WTC11 (cell line): Measurements from ENCODE around the gene ZMYND8.

ENCODE experiments used
- CREB1 ChIP-seq: sonication (generic); formaldehyde crosslinking; IDR thresholded peaks from 2 replicates; pipeline ENCODE4 v1.8.0; 2023; ENCODE audit warnings: mild to moderate bottlenecking, missing genetic modification reagents
- CTCF ChIP-seq: fragments of 200-600 bp; IDR thresholded peaks from 2 replicates; pipeline ENCODE4 v1.8.0; 2022; ENCODE audit warnings: antibody characterized with exemption
- E2F4 ChIP-seq: sonication (generic); formaldehyde crosslinking; IDR thresholded peaks from 2 replicates; pipeline ENCODE4 v1.8.1; 2022; ENCODE audit warnings: low read depth, mild to moderate bottlenecking, moderate library complexity, missing genetic modification reagents, borderline replicate concordance
- ELF4 ChIP-seq: sonication (generic); formaldehyde crosslinking; IDR thresholded peaks from 2 replicates; pipeline ENCODE4 v1.8.1; 2022; ENCODE audit warnings: low read depth, mild to moderate bottlenecking, moderate library complexity, missing genetic modification reagents
- EMX1 ChIP-seq: fragments of 250-450 bp; sonication (Bioruptor Pico); IDR thresholded peaks from 2 replicates; pipeline ENCODE4 v1.8.0; 2021; ENCODE audit warnings: mild to moderate bottlenecking
- ESRRA ChIP-seq: sonication (generic); formaldehyde crosslinking; IDR thresholded peaks from 2 replicates; pipeline ENCODE4 v1.8.1; 2022; ENCODE audit warnings: mild to moderate bottlenecking, missing genetic modification reagents, borderline replicate concordance
- FOXK1 ChIP-seq: sonication (generic); formaldehyde crosslinking; IDR thresholded peaks from 2 replicates; pipeline ENCODE4 v1.8.0; 2022; ENCODE audit warnings: mild to moderate bottlenecking, moderate library complexity, missing genetic modification reagents
- JUN ChIP-seq: sonication (generic); formaldehyde crosslinking; IDR thresholded peaks from 2 replicates; pipeline ENCODE4 v1.8.0; 2023; ENCODE audit warnings: mild to moderate bottlenecking, missing genetic modification reagents
- NR1H2 ChIP-seq: sonication (generic); formaldehyde crosslinking; IDR thresholded peaks from 2 replicates; pipeline ENCODE4 v1.9.0; 2021; ENCODE audit warnings: mild to moderate bottlenecking, moderate library complexity, missing genetic modification reagents
- SMAD4 ChIP-seq: sonication (generic); formaldehyde crosslinking; IDR thresholded peaks from 2 replicates; pipeline ENCODE4 v1.8.0; 2022; ENCODE audit warnings: mild to moderate bottlenecking, missing genetic modification reagents
- SP1 ChIP-seq: sonication (generic); formaldehyde crosslinking; conservative IDR thresholded peaks from 2 replicates; pipeline ENCODE4 v1.8.1; 2022; ENCODE audit warnings: missing genetic modification reagents
- TEAD4 ChIP-seq: sonication (generic); formaldehyde crosslinking; IDR thresholded peaks from 2 replicates; pipeline ENCODE4 v1.8.0; 2022; ENCODE audit warnings: mild to moderate bottlenecking, missing genetic modification reagents
- TF ChIP-seq, protein P1 (sequence below): sonication (generic); formaldehyde crosslinking; IDR thresholded peaks from 2 replicates; pipeline ENCODE4 v1.8.0; 2022; ENCODE audit warnings: mild to moderate bottlenecking, missing genetic modification reagents

DNA sequence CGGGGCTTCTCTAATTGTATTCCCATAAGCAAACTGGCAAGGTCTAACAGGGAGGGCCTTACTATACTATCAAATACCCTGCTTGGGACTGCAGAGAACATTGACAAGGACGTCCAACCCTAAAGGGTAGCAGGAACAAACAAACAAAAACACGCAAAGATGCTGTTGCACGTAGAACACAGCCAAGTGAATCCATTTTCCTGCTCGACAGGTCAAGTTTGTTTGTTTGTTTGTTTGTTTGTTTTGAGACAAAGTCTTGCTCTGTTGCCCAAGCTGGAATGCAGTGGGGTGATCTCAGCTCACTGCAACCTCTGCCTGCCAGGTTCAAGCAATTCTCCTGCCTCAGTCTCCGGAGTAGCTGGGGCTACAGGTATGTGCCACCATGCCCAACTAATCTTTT is 91.3 kb downstream of the ZMYND8 start:
- TF ChIP-seq CTCF, result no peak
- TF ChIP-seq SP1 (CRISPR knock-in tag), result no peak
- TF ChIP-seq TEAD4 (CRISPR knock-in tag), result no peak
- TF ChIP-seq ESRRA, result no peak
- TF ChIP-seq JUN (CRISPR knock-in tag), result no peak
- TF ChIP-seq ELF4 (CRISPR knock-in tag), result no peak
- no peak for TF ChIP-seq CREB1
- no peak for TF ChIP-seq E2F4 (CRISPR knock-in tag)
- TF ChIP-seq FOXK1 (CRISPR knock-in tag), result no peak
- no peak for TF ChIP-seq EMX1 (CRISPR knock-in tag)
- TF ChIP-seq, protein P1, sequence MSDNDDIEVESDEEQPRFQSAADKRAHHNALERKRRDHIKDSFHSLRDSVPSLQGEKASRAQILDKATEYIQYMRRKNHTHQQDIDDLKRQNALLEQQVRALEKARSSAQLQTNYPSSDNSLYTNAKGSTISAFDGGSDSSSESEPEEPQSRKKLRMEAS (CRISPR knock-in tag), result no peak
- no peak for TF ChIP-seq NR1H2 (CRISPR knock-in tag)
- no peak for TF ChIP-seq SMAD4 (CRISPR knock-in tag)
